H1 (cell line): ENCODE data around the gene PLVAP. TPM values are rescaled to one million over a fixed set of nuclear protein-coding genes. Genes with fewer than 3 reads are reported as not detected.
A peak's percentile ranks its signal among the peaks of the same experiment; 100 is the strongest.

Source experiments
- CTCF ChIA-PET: fragments of 300-600 bp; sonication (Branson Sonifier 250); formaldehyde crosslinking; loops from one replicate; lab custom pipeline; 2021; ENCODE audit not compliant: partially characterized antibody; lab: Charles Lee
- POLR2A ChIA-PET: fragments of 300-600 bp; sonication (Branson Sonifier 250); formaldehyde crosslinking; loops from one replicate; lab custom pipeline; 2021; ENCODE audit warnings: inconsistent platforms; ENCODE audit not compliant: partially characterized antibody; lab: Charles Lee
- DNase-seq, 2 experiments: peaks; one replicate each; pipeline versions ENCODE4 v3.0.0 to v3.0.0-alpha.2; 2010 to 2022; ENCODE audit warnings: low spot score in 2 of 2, low read depth in 1 of 2, mixed read lengths in 1 of 2
- FAIRE-seq: peaks from 2 replicates; lab custom pipeline; 2011; peaks lifted over from hg19 to GRCh38; lab: Jason Lieb, UNC
- H2AFZ ChIP-seq: 2 replicates; pipeline ENCODE4 v1.8.1; 2012; ENCODE audit warnings: low read length, inconsistent platforms
- H2AK5ac ChIP-seq: 2 replicates; pipeline ENCODE4 v1.6.1; 2013; ENCODE audit warnings: low read depth, low read length
- H2BK120ac ChIP-seq: replicated peaks from 2 replicates; pipeline ENCODE3; 2013; ENCODE audit warnings: low read depth, low read length, inconsistent platforms
- H2BK12ac ChIP-seq: 2 replicates; pipeline ENCODE4 v1.6.1; 2013; ENCODE audit warnings: low read depth, low read length
- H2BK15ac ChIP-seq: 2 replicates; pipeline ENCODE4 v1.6.1; 2013; ENCODE audit warnings: low read length
- H2BK20ac ChIP-seq: 2 replicates; pipeline ENCODE4 v1.6.1; 2013; ENCODE audit warnings: low read length
- H2BK5ac ChIP-seq: 2 replicates; pipeline ENCODE4 v1.6.1; 2013; ENCODE audit warnings: low read depth, low read length
- H3K14ac ChIP-seq: 2 replicates; pipeline ENCODE4 v1.6.1; 2013; ENCODE audit warnings: inconsistent platforms; ENCODE audit not compliant: insufficient read length
- H3K18ac ChIP-seq: 2 replicates; pipeline ENCODE4 v1.6.1; 2013; ENCODE audit warnings: low read length; ENCODE audit errors: extremely low read depth
- H3K23ac ChIP-seq: 2 replicates; pipeline ENCODE4 v1.6.1; 2013; ENCODE audit warnings: inconsistent platforms; ENCODE audit not compliant: insufficient read length
- H3K23me2 ChIP-seq: 2 replicates; pipeline ENCODE4 v1.6.1; 2013; ENCODE audit warnings: low read depth, low read length
- H3K27ac ChIP-seq: 2 replicates; pipeline ENCODE4 v1.6.1; 2011; ENCODE audit warnings: low read depth, low read length, inconsistent platforms
- H3K27me3 ChIP-seq, 4 experiments: replicated peaks in 1 of 4; 1 replicate in 1 of 4; 2 replicates in 3 of 4; pipeline versions ENCODE4 v1.6.1 to v1.8.1; 2011 to 2013; ENCODE audit warnings: low read length in 3 of 4, mild to moderate bottlenecking in 3 of 4, inconsistent platforms in 2 of 4, mixed read lengths in 2 of 4, moderate library complexity in 1 of 4; ENCODE audit not compliant: control insufficient read depth in 3 of 4, insufficient read depth in 3 of 4; ENCODE audit errors: extremely low read depth in 1 of 4
- H3K36me3 ChIP-seq, 4 experiments: 2 replicates each; pipeline versions ENCODE4 v1.6.1 to v1.8.1; 2011 to 2013; ENCODE audit warnings: mild to moderate bottlenecking in 4 of 4, low read length in 3 of 4, moderate library complexity in 2 of 4, control low read depth in 1 of 4, inconsistent platforms in 1 of 4; ENCODE audit not compliant: insufficient read depth in 4 of 4, control insufficient read depth in 2 of 4
- H3K4ac ChIP-seq: replicated peaks from 2 replicates; pipeline ENCODE3; 2013; ENCODE audit warnings: low read length, low read depth, mixed read lengths, inconsistent platforms; ENCODE audit not compliant: insufficient read length
- H3K4me1 ChIP-seq, 4 experiments: replicated peaks in 1 of 4; 1 replicate in 1 of 4; 2 replicates in 3 of 4; pipeline versions ENCODE4 v1.6.1 to v1.8.1; 2011 to 2013; ENCODE audit warnings: low read length in 3 of 4, inconsistent platforms in 2 of 4, mixed read lengths in 1 of 4; ENCODE audit not compliant: insufficient read depth in 4 of 4, control insufficient read depth in 3 of 4
- H3K4me2 ChIP-seq, 2 experiments: 2 replicates each; pipeline versions ENCODE4 v1.6.1 to v1.8.1; 2011 to 2013; ENCODE audit warnings: low read depth in 2 of 2, low read length in 2 of 2, control low read depth in 1 of 2, inconsistent platforms in 1 of 2, mild to moderate bottlenecking in 1 of 2; ENCODE audit not compliant: insufficient read depth in 1 of 2
- H3K4me3 ChIP-seq, 4 experiments: fragments of 200-600, 300-600 bp in 1 of 4; sonication (generic), shearing (Covaris generic), sonication (Bioruptor Twin) in 1 of 4; 2 replicates each; pipeline versions ENCODE4 v1.5.1 to v1.8.1; 2011 to 2016; ENCODE audit warnings: low read length in 4 of 4, low read depth in 3 of 4, control low read depth in 2 of 4, inconsistent platforms in 2 of 4, mild to moderate bottlenecking in 2 of 4, mixed read lengths in 1 of 4, moderate library complexity in 1 of 4; ENCODE audit not compliant: insufficient read depth in 2 of 4; ENCODE audit errors: extremely low read depth in 1 of 4
- H3K56ac ChIP-seq: replicated peaks from 2 replicates; pipeline ENCODE3; 2013; ENCODE audit warnings: low read depth, mild to moderate bottlenecking, mixed read lengths, low read length, inconsistent platforms; ENCODE audit not compliant: insufficient read length
- H3K79me1 ChIP-seq: 2 replicates; pipeline ENCODE4 v1.6.1; 2013; ENCODE audit warnings: low read depth, low read length, control low read depth
- H3K79me2 ChIP-seq, 2 experiments: 2 replicates each; pipeline versions ENCODE4 v1.6.1 to v1.8.1; 2012 to 2013; ENCODE audit warnings: low read length in 2 of 2, mild to moderate bottlenecking in 2 of 2, inconsistent platforms in 1 of 2; ENCODE audit not compliant: insufficient read depth in 2 of 2, control insufficient read depth in 1 of 2
- H3K9ac ChIP-seq, 4 experiments: replicated peaks in 1 of 4; 1 replicate in 1 of 4; 2 replicates in 3 of 4; pipeline versions ENCODE4 v1.6.1 to v1.8.1; 2011 to 2013; ENCODE audit warnings: low read depth in 3 of 4, low read length in 3 of 4, control low read depth in 2 of 4, mild to moderate bottlenecking in 2 of 4, moderate library complexity in 2 of 4, inconsistent platforms in 1 of 4; ENCODE audit errors: extremely low read depth in 1 of 4
- H3K9me3 ChIP-seq, 2 experiments: 2 replicates each; pipeline versions ENCODE4 v1.6.1 to v1.8.1; 2012 to 2013; ENCODE audit warnings: mild to moderate bottlenecking in 2 of 2, moderate library complexity in 2 of 2, control low read depth in 1 of 2, inconsistent platforms in 1 of 2, low read depth in 1 of 2, low read length in 1 of 2, mixed read lengths in 1 of 2; ENCODE audit not compliant: insufficient read depth in 2 of 2
- H4K20me1 ChIP-seq, 2 experiments: replicated peaks in 1 of 2; 2 replicates each; pipeline versions ENCODE3 to v1.8.1; 2011 to 2013; ENCODE audit warnings: inconsistent platforms in 2 of 2, low read length in 2 of 2, mild to moderate bottlenecking in 1 of 2; ENCODE audit not compliant: insufficient read depth in 2 of 2, control insufficient read depth in 1 of 2
- H4K5ac ChIP-seq: 2 replicates; pipeline ENCODE4 v1.6.1; 2013; ENCODE audit warnings: low read length, low read depth, mixed read lengths, inconsistent platforms; ENCODE audit not compliant: insufficient read length
- H4K8ac ChIP-seq: 2 replicates; pipeline ENCODE4 v1.8.0; 2013; ENCODE audit warnings: mild to moderate bottlenecking, moderate library complexity, low read length, inconsistent platforms; ENCODE audit not compliant: insufficient read depth; ENCODE audit errors: extremely low read depth
- H4K91ac ChIP-seq: replicated peaks from 2 replicates; pipeline ENCODE3; 2013; ENCODE audit warnings: low read length, mixed read lengths, inconsistent platforms; ENCODE audit not compliant: insufficient read length
- RNF2 ChIP-seq: fragments of 200-900, 300-1000 bp; sonication (generic); IDR thresholded peaks from 2 replicates; pipeline ENCODE4 v1.7.1; 2016; ENCODE audit warnings: borderline replicate concordance, low read depth, mild to moderate bottlenecking, antibody characterized with exemption, low read length; ENCODE audit not compliant: poor library complexity, severe bottlenecking; ENCODE audit errors: missing control alignments
- WGBS, 2 experiments: shearing (Covaris generic) in 1 of 2; methylation state at CpG; one replicate each; pipeline versions ENCODE4 v1.1.6 to v1.1.7; 2013 to 2015; ENCODE audit warnings: low lambda C conversion rate in 2 of 2, mixed read lengths in 2 of 2, inconsistent platforms in 1 of 2, low coverage in 1 of 2, missing lambda C conversion rate in 1 of 2; ENCODE audit not compliant: insufficient replicate concordance in 2 of 2, insufficient coverage in 1 of 2, insufficient read length in 1 of 2; ENCODE audit errors: extremely low coverage in 1 of 2, missing lambda C conversion rate in 1 of 2; 5-methylcytosine and 5-hydroxymethylcytosine counted together
- polyA plus RNA-seq, 7 experiments: library from polyadenylated mRNA; depleted of rRNA in 3 of 7; stranded (reverse) in 5 of 7; unstranded in 2 of 7; fragments of >200 nt in 5 of 7; fragments of 200-250 nt in 2 of 7; gene quantifications; 1 replicate in 5 of 7; 2 replicates in 1 of 7; 4 replicates in 1 of 7; pipeline versions ENCODE4 v1.2.1 to v1.2.3, GENCODE V29; 2011 to 2013; ENCODE audit warnings: missing spikeins in 2 of 7, mixed read lengths in 2 of 7
- total RNA-seq: library from RNA; stranded (reverse); fragmentation: NEBNext Ultra II Directional; extraction: Animal tissue kit (Norgen Biotek cat#: 25700); gene quantifications from 2 replicates; pipeline ENCODE4 v1.2.1, GENCODE V29; 2021
- TF ChIP-seq, protein P1 (sequence below): IDR thresholded peaks from 2 replicates; pipeline ENCODE4 v1.6.1; 2012; ENCODE audit warnings: inconsistent platforms
- TF ChIP-seq, protein P2 (sequence below), 3 experiments: IDR thresholded peaks; 1 replicate in 2 of 3; 2 replicates in 1 of 3; pipeline versions ENCODE4 v1.5.1 to v1.6.1; 2011; ENCODE audit warnings: low read length in 3 of 3, mild to moderate bottlenecking in 3 of 3, inconsistent platforms in 2 of 3, low read depth in 1 of 3, moderate library complexity in 1 of 3; ENCODE audit not compliant: insufficient read depth in 1 of 3; ENCODE audit errors: control extremely low read depth in 1 of 3
- TF ChIP-seq, protein P3 (sequence below): IDR thresholded peaks from 2 replicates; pipeline ENCODE4 v1.6.1; 2012; ENCODE audit warnings: inconsistent platforms

PLVAP gene
- total and polyA plus RNA-seq, 2 of the 8 experiments (the other 6 are each of a cell fraction or from before 2014, with no cell fraction given) = 0.32 TPM; not detected in 1

DNA sequence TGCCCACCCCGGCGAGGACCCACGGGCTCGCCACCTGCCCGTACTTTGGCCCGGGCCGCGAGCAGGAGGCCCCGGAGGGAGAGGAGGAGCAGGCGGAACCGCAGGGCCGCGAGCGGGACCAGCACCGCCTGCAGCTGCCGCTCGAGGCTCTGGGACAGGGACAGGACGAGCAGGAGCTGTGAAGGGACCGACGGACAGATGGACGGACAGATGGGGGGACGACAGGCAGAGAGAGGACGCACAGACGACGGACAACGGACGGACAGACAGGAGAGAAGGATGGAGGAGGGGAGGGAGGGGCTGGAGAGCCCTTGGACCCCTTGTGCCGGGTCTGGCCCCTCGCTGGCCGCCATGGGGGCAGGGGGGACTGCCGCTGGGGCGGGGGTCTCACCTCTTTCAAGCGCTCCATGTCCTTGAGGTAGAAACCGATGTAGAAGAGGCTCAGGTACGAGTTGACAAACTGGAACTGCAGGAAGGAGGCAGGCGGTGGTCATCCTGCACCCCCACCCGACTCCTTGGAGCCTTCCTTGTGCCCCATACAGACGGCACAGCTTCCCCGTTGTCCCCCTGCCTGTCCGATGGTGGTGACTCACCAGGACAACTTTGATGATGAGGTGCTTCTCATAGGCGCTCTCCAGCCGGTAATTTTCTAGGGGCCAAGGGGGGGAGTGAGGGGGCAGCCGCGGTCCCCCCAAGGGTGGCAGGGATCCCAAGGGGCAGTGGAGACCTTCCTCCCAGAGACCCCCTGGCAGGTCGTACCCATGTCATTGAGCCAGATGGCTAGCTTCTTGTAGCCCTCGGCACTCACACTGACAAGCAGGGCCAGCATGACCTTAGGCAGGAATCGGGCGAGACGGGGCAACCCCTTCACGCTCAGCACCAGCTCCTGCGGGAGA is 47.5 kb downstream of the PLVAP start:
- Histone ChIP-seq H3K4ac (peak overlapping the region; percentile 53), H3K4me2 (peak overlapping the region; percentile 72 to 81), H4K91ac (no peak overlapping the region), H3K4me3 (peak overlapping the region in 2 of 4 experiments; percentile 60 to 95; a peak in 3 of 8 replicates), H3K36me3 (peaks cover 0 to 7% (median 3%) of the 10 kb centered on the region in 4 experiments; a peak in 4 of 8 replicates), H3K79me1 (0 out of 2 replicates have a peak, but pooled peaks cover 2% of the 10 kb centered on the region), H4K20me1 (peaks cover 0 to 14% of the 10 kb centered on the region in 2 experiments), H2BK120ac (no peak overlapping the region), H2BK20ac (no peak overlapping the region), H2BK15ac (peak overlapping the region; percentile 100), H3K14ac (no peak overlapping the region), H2BK12ac (no peak overlapping the region; the same call in 1 of the 2 replicates), H3K23me2 (peaks cover 15% of the 10 kb centered on the region), H2BK5ac (0 out of 2 replicates have a peak overlapping the region, but pooled peaks have one; percentile 16), H3K9ac (no peak overlapping the region), H3K23ac (no peak overlapping the region), H4K5ac (no peak overlapping the region), H2AFZ (no peak overlapping the region), H3K4me1 (peaks cover 0 to 30% (median 22%) of the 10 kb centered on the region in 4 experiments; a peak in 6 of 7 replicates), H3K27ac (no peak overlapping the region), H2AK5ac (0 out of 2 replicates have a peak overlapping the region, but pooled peaks have one; percentile 65), H3K56ac (no peak overlapping the region), H3K27me3 (no peaks in the 10 kb centered on the region; a peak in 1 of 7 replicates), H3K9me3 (no peaks in the 10 kb centered on the region), H4K8ac (peak overlapping the region; percentile 80; the same call in 1 of the 2 replicates), H3K79me2 (no peaks in the 10 kb centered on the region), H3K18ac (peak overlapping the region; percentile 87; the same call in 1 of the 2 replicates)
- DNase-seq (no peak), FAIRE-seq (no peak)
- ChIA-PET POLR2A (interaction anchor here (1.0 to 17.1 kb wide), 4 partner anchors 9 to 116 kb away, joined by 3 to 329 read pairs (median 52); partner anchors contain the start of genes ABHD8, ANO8, DDA1 and GTPBP3), CTCF (interaction anchor here (0.9 to 3.2 kb wide), 7 partner anchors 11 to 277 kb away, joined by 3 to 13 read pairs (median 4); partner anchors contain the start of genes DDA1 and MRPL34)
- 83% methylated on average over 43 of the region's 51 CpGs; no CpG with 5 or more reads in 1 of the 2 experiments for WGBS, 2 experiments
- TF ChIP-seq, protein P1, sequence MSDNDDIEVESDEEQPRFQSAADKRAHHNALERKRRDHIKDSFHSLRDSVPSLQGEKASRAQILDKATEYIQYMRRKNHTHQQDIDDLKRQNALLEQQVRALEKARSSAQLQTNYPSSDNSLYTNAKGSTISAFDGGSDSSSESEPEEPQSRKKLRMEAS = 0 out of 2 replicates have a peak, but pooled peaks have one; percentile 16
- TF ChIP-seq, protein P2, sequence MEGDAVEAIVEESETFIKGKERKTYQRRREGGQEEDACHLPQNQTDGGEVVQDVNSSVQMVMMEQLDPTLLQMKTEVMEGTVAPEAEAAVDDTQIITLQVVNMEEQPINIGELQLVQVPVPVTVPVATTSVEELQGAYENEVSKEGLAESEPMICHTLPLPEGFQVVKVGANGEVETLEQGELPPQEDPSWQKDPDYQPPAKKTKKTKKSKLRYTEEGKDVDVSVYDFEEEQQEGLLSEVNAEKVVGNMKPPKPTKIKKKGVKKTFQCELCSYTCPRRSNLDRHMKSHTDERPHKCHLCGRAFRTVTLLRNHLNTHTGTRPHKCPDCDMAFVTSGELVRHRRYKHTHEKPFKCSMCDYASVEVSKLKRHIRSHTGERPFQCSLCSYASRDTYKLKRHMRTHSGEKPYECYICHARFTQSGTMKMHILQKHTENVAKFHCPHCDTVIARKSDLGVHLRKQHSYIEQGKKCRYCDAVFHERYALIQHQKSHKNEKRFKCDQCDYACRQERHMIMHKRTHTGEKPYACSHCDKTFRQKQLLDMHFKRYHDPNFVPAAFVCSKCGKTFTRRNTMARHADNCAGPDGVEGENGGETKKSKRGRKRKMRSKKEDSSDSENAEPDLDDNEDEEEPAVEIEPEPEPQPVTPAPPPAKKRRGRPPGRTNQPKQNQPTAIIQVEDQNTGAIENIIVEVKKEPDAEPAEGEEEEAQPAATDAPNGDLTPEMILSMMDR (IDR thresholded peaks at IDR 0.05; ENCODE audit: control extremely low read depth in 1 of 3, insufficient read depth in 1 of 3, low read depth in 1 of 3, low read length in 3 of 3) = no peak
- TF ChIP-seq RNF2 = peak; percentile 55
- TF ChIP-seq, protein P3, sequence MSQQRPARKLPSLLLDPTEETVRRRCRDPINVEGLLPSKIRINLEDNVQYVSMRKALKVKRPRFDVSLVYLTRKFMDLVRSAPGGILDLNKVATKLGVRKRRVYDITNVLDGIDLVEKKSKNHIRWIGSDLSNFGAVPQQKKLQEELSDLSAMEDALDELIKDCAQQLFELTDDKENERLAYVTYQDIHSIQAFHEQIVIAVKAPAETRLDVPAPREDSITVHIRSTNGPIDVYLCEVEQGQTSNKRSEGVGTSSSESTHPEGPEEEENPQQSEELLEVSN = peak; percentile 89
